Mesenteric fat pad (tissue), 1 donor: Measurements from ENCODE around the gene CENPC. TPM values are rescaled to one million over a fixed set of nuclear protein-coding genes. Genes with fewer than 3 reads are reported as not detected.

Experiments used
- total RNA-seq: library from RNA; stranded (reverse); fragmentation: NEBNext Ultra II Directional; extraction: Animal tissue kit (Norgen Biotek cat#: 25700); gene quantifications from one replicate; pipeline ENCODE4 v1.2.1, GENCODE V29; 2021
- donor health status: DM: yes; HTN: yes; CAD: no.

CENPC gene
- total RNA-seq, 1 donor from 2014 or later, result 17.5 TPM

Other genes with a start within 250 kb of the CENPC start
- gene STAP1, start 13.2 kb upstream of the CENPC start, total RNA-seq, result not detected
- gene UBA6, start 155.7 kb upstream of the CENPC start, total RNA-seq, result 41.3 TPM
- gene GNRHR, start 208.9 kb upstream of the CENPC start, total RNA-seq, result not detected